Vagina (tissue), 2 donors: ENCODE data around the gene PRKAG2.

Experiments
- POLR2A ChIP-seq, 2 donors: fragments of 450-650 bp; IDR thresholded peaks; one replicate each; pipeline ENCODE4 v1.6.1; 2017; ENCODE audit warnings: antibody characterized with exemption in 2 of 2, mild to moderate bottlenecking in 2 of 2, moderate library complexity in 2 of 2
- POLR2AphosphoS5 ChIP-seq, 2 donors: sonication (generic); formaldehyde crosslinking; IDR thresholded peaks; one replicate each; pipeline ENCODE4 v1.9.0; 2017; ENCODE audit warnings: antibody characterized with exemption in 2 of 2, mild to moderate bottlenecking in 2 of 2, low read depth in 1 of 2; ENCODE audit not compliant: insufficient read depth in 1 of 2
- TF ChIP-seq, protein P1 (sequence below), 3 experiments: fragments of 450-650 bp in 2 of 3; fragments of 200-600 bp in 1 of 3; sonication (generic) in 1 of 3; IDR thresholded peaks; one replicate each; pipeline ENCODE4 v1.5.1; 2017 to 2019; ENCODE audit warnings: antibody characterized with exemption in 3 of 3, mild to moderate bottlenecking in 2 of 3, moderate library complexity in 2 of 3

DNA sequence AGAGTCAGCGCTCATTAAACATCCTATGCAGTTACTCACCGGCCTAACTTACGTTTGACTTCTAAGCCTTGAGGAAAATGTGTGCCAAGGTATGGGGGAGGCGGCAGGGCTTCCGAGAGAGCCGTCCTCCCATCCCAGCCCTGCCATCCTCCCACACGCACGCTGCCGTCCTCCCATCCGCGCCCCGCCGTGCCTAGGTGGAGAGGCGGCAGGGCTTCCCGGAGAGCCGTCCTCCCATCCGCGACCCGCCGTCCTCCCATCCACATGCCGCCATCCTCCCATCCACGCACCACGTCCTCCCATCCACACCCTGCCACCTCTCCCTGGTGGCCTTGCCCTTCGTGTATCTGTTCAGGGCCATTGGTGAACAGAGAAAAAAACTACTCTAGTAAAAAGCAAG, 162.7 kb downstream of the PRKAG2 start:
- TF ChIP-seq POLR2AphosphoS5 (IDR thresholded peaks at IDR 0.05; ENCODE audit: insufficient read depth in 1 of 2, low read depth in 1 of 2) (no peak), POLR2A (IDR thresholded peaks at IDR 0.05) (no peak)
- TF ChIP-seq, protein P1, sequence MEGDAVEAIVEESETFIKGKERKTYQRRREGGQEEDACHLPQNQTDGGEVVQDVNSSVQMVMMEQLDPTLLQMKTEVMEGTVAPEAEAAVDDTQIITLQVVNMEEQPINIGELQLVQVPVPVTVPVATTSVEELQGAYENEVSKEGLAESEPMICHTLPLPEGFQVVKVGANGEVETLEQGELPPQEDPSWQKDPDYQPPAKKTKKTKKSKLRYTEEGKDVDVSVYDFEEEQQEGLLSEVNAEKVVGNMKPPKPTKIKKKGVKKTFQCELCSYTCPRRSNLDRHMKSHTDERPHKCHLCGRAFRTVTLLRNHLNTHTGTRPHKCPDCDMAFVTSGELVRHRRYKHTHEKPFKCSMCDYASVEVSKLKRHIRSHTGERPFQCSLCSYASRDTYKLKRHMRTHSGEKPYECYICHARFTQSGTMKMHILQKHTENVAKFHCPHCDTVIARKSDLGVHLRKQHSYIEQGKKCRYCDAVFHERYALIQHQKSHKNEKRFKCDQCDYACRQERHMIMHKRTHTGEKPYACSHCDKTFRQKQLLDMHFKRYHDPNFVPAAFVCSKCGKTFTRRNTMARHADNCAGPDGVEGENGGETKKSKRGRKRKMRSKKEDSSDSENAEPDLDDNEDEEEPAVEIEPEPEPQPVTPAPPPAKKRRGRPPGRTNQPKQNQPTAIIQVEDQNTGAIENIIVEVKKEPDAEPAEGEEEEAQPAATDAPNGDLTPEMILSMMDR (IDR thresholded peaks at IDR 0.05), result no peak
